ENCODE data around the gene KRTAP10-4. TPM values are rescaled to one million over a fixed set of nuclear protein-coding genes. Genes with fewer than 3 reads are reported as not detected.

The KRTAP10-4 gene
- total and polyA plus RNA-seq, 2 donors from 2014 or later: not detected

- DNase-seq (peak in 4 of 5 donors; percentile 49 to 63 (median 54)), FAIRE-seq (no peak)
- Histone ChIP-seq H3K9me3 (ENCODE audit: control insufficient read depth in 2 of 3, insufficient read depth in 1 of 3, low read length in 3 of 3) (peaks cover 0 to 10% (median 2%) of the 10 kb centered on the region in 3 donors), H3K27ac (ENCODE audit: low read depth in 2 of 2, low read length in 2 of 2) (no peak overlapping the region), H3K9ac (ENCODE audit: low read length in 3 of 3) (no peak overlapping the region), H3K36me3 (ENCODE audit: control insufficient read depth in 2 of 3, insufficient read depth in 3 of 3, low read length in 3 of 3) (no peaks in the 10 kb centered on the region), H3K4me1 (ENCODE audit: control insufficient read depth in 2 of 3, insufficient read depth in 2 of 3, low read depth in 1 of 3, low read length in 3 of 3) (no peaks in the 10 kb centered on the region), H3K27me3 (ENCODE audit: control insufficient read depth, insufficient read depth, low read length) (no peaks in the 10 kb centered on the region), H3K4me3 (ENCODE audit: low read length in 3 of 3) (no peak overlapping the region)
- intact Hi-C loops (cut with DNase I): no loop called here
- no peak for TF ChIP-seq CTCF (IDR thresholded peaks at IDR 0.05; ENCODE audit: borderline replicate concordance, extremely low read depth, insufficient read depth)
Observed at GRCh38 chr21:44574457-44575306, 1.2 kb downstream of the KRTAP10-4 start.

DNA sequence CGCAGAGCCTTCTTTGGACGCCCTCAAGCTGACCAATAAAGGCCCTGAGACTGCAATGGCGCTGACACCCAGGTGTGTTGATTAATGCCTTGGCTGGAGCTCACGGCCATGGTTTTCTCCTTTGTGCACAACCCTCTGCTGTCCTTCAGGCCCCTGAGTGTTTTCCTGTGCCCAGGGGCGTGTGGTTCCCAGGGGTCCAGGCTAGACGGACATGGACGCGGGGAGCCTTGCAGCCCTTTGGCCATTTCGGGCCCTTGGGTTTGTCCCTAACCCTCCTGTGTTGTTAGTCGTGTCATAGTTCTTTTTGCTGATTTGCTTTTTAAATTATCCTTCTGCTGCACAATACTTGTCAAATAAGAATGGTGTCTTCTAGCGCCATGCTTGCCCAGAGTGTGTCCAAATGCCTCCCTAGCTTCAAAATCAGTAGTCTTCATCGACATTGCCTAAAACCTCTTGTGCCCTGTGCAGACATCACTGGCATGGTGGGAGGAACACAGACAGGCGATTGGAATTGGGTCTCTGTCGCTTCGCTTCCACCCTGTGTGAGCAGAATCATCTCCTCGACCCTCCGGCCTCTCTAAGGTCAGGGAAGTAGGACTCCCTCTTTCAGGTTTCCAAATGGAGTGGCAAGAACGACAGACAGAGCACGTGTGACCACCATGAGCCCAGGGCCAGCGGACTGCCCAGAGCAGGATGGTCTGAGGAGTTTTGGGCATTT, 1.9 kb downstream of the KRTAP10-4 start:
- Histone ChIP-seq H3K27me3 (ENCODE audit: control insufficient read depth, insufficient read depth, low read length) (no peaks in the 10 kb centered on the region), H3K9ac (ENCODE audit: low read length in 3 of 3) (no peak overlapping the region), H3K4me3 (ENCODE audit: low read length in 3 of 3) (no peak overlapping the region), H3K27ac (ENCODE audit: low read depth in 2 of 2, low read length in 2 of 2) (no peak overlapping the region), H3K36me3 (ENCODE audit: control insufficient read depth in 2 of 3, insufficient read depth in 3 of 3, low read length in 3 of 3) (no peaks in the 10 kb centered on the region), H3K4me1 (ENCODE audit: control insufficient read depth in 2 of 3, insufficient read depth in 2 of 3, low read depth in 1 of 3, low read length in 3 of 3) (no peaks in the 10 kb centered on the region), H3K9me3 (ENCODE audit: control insufficient read depth in 2 of 3, insufficient read depth in 1 of 3, low read length in 3 of 3) (peaks cover 0 to 10% (median 2%) of the 10 kb centered on the region in 3 donors)
- no peak for FAIRE-seq
- DNase-seq: no peak
- intact Hi-C loops (cut with DNase I): no loop called here
- no peak for TF ChIP-seq CTCF (IDR thresholded peaks at IDR 0.05; ENCODE audit: borderline replicate concordance, extremely low read depth, insufficient read depth)

GRCh38 chr21:44576025-44576420, 2.5 kb downstream of the KRTAP10-4 start:
- intact Hi-C loops (cut with DNase I): no loop called here
- TF ChIP-seq CTCF (IDR thresholded peaks at IDR 0.05; ENCODE audit: borderline replicate concordance, extremely low read depth, insufficient read depth): no peak
- no peak overlapping the region for H3K9ac ChIP-seq (ENCODE audit: low read length in 3 of 3)
- no peak for DNase-seq
- peaks cover 0 to 10% (median 4%) of the 10 kb centered on the region in 3 donors for H3K9me3 ChIP-seq (ENCODE audit: control insufficient read depth in 2 of 3, insufficient read depth in 1 of 3, low read length in 3 of 3)
- no peak overlapping the region for H3K4me3 ChIP-seq (ENCODE audit: low read length in 3 of 3)
- no peaks in the 10 kb centered on the region for H3K27me3 ChIP-seq (ENCODE audit: control insufficient read depth, insufficient read depth, low read length)
- H3K36me3 ChIP-seq (ENCODE audit: control insufficient read depth in 2 of 3, insufficient read depth in 3 of 3, low read length in 3 of 3): no peaks in the 10 kb centered on the region
- no peaks in the 10 kb centered on the region for H3K4me1 ChIP-seq (ENCODE audit: control insufficient read depth in 2 of 3, insufficient read depth in 2 of 3, low read depth in 1 of 3, low read length in 3 of 3)
- FAIRE-seq: no peak
- no peak overlapping the region for H3K27ac ChIP-seq (ENCODE audit: low read depth in 2 of 2, low read length in 2 of 2)

All from kidney (tissue), 14 donors.